NCI-H2081 treated with DMSO at 0.1 percent for 48 hours (cell line): ENCODE data around the gene DUSP16.

Experiments
- DNase-seq: peaks from one replicate; lab custom pipeline; 2025; lab: John Stamatoyannopoulos, UW

DUSP16 gene

GRCh38 chr12:12440784-12441428 is 121.8 kb downstream of the DUSP16 start:
- peak; percentile 88 for DNase-seq

GRCh38 chr12:12439636-12440035 is 123.0 kb downstream of the DUSP16 start:
- DNase-seq: no peak

- DNase-seq: no peak
Measured at GRCh38 chr12:12436831-12437345, 125.8 kb downstream of the DUSP16 start.

DNA sequence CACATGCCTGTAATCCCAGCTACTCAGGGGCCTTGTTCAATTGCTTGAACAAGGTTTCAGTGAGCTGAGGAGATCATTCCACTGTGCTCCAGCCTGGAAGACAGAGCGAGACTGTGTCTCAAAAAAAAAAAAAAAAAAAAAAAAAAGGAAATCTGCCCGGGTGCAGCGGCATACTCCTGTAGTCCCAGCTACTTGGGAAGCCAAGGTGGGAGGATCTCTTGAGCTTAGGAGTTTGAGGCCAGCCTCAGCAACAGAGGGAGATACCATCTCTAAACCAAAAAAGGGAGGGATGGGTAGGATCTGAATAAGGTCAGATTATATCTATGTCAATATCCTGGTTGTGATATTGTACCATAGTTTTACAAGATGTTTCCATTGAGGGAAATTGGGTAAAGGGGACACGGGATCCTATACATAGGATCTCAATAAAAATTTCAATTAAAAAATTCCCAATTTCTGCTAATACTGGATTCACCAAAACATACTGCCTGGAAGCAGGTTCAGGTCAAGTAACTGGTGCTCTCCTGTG is 129.4 kb downstream of the DUSP16 start:
- no peak for DNase-seq

GRCh38 chr12:12432364-12432763 is 130.3 kb downstream of the DUSP16 start:
- DNase-seq: no peak

DNA sequence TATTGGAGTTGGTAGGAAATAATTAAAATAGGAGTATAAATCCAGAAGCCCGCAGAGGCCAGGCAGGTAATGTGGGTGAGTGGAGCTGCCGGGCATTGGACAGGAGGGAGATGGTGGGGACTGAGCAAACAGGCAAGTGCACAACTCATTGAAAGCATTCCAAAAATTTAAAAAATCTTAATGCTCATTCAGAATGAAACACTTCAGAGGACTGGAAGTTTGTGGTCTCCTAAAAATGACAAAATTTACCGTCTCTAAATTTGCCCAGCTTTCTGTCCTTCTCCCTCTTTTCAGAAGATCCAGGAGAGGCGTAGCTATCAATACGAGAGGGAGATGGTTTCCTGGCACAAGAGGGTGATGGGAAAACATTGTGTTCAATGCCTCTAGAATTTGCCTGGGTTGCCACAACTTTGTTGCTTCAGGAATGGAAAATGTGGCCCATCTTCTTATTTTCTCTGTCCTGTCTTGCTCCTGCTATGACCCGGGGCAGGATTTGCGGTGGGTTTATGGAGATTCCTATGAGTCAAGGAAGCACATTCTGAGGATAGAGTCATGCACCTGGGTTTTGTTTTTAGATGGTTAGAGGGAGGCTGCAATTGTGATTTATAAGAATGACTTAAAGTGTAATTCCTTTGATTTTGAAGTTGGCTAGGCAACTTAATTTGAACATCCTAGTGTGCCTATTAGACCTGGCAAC is 133.6 kb downstream of the DUSP16 start:
- no peak for DNase-seq

DNA sequence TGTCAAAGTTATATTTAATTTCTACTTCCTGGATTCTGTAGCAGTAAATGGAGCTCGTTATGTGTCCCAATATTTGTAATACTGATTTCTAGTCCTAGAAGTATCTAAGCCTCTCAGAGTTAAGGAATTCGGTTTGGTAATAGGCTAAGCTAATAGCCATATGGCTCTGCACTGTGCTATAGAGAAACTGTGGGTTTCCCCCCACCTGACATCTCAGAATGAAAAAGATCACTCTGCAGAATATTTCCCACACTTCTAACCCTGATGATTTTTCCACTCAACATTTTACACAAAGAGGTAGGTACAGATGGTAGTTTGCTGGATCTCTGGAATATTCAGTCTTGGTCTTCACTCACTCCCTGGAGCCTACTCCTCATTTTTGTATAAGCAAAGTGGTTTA is 134.6 kb downstream of the DUSP16 start:
- DNase-seq: no peak

- DNase-seq: no peak
Measured at GRCh38 chr12:12427568-12427967, 135.1 kb downstream of the DUSP16 start.

- no peak for DNase-seq
Measured at GRCh38 chr12:12425616-12426015, 137.0 kb downstream of the DUSP16 start.

- DNase-seq: no peak
Measured at GRCh38 chr12:12425001-12425400, 137.7 kb downstream of the DUSP16 start.
